ENCODE measurements around the gene PROSER3. TPM values are rescaled to one million over a fixed set of nuclear protein-coding genes. Genes with fewer than 3 reads are reported as not detected.

PROSER3 gene
- total and polyA plus RNA-seq, 2 of the 13 experiments (the other 11 are each of a cell fraction or from before 2014, with no cell fraction given) = 5.1 to 5.7 TPM

GRCh38 chr19:35783469-35784434 lies 25.8 kb downstream of the PROSER3 start (continued):
- TF ChIP-seq, protein P1, sequence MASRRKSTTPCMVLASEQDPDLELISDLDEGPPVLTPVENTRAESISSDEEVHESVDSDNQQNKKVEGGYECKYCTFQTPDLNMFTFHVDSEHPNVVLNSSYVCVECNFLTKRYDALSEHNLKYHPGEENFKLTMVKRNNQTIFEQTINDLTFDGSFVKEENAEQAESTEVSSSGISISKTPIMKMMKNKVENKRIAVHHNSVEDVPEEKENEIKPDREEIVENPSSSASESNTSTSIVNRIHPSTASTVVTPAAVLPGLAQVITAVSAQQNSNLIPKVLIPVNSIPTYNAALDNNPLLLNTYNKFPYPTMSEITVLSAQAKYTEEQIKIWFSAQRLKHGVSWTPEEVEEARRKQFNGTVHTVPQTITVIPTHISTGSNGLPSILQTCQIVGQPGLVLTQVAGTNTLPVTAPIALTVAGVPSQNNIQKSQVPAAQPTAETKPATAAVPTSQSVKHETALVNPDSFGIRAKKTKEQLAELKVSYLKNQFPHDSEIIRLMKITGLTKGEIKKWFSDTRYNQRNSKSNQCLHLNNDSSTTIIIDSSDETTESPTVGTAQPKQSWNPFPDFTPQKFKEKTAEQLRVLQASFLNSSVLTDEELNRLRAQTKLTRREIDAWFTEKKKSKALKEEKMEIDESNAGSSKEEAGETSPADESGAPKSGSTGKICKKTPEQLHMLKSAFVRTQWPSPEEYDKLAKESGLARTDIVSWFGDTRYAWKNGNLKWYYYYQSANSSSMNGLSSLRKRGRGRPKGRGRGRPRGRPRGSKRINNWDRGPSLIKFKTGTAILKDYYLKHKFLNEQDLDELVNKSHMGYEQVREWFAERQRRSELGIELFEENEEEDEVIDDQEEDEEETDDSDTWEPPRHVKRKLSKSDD (CRISPR knock-in tag; IDR thresholded peaks at IDR 0.05; ENCODE audit: low read depth) = no peak
- TF ChIP-seq ZNF460 (CRISPR knock-in tag; IDR thresholded peaks at IDR 0.05; ENCODE audit: borderline replicate concordance) = no peak
- no peak for TF ChIP-seq ZNF207 (IDR thresholded peaks at IDR 0.05; ENCODE audit: borderline replicate concordance)
- no peak for TF ChIP-seq HMGA1 (CRISPR knock-in tag; conservative IDR thresholded peaks at IDR 0.05)
- TF ChIP-seq ZBTB39 (CRISPR knock-in tag; IDR thresholded peaks at IDR 0.05) = no peak
- TF ChIP-seq GABPA (IDR thresholded peaks at IDR 0.05; ENCODE audit: low read depth, low read length) = no peak
- TF ChIP-seq GABPA (CRISPR knock-in tag; IDR thresholded peaks at IDR 0.05; ENCODE audit: low read depth) = peak; percentile 32; the same call in 1 of the 2 replicates
- no peak for TF ChIP-seq ZNF124 (CRISPR knock-in tag; IDR thresholded peaks at IDR 0.05)
- no peak for TF ChIP-seq FLYWCH1 (CRISPR knock-in tag; IDR thresholded peaks at IDR 0.05)
- TF ChIP-seq RFX3 (CRISPR knock-in tag; IDR thresholded peaks at IDR 0.05) = no peak
- TF ChIP-seq, protein P2, sequence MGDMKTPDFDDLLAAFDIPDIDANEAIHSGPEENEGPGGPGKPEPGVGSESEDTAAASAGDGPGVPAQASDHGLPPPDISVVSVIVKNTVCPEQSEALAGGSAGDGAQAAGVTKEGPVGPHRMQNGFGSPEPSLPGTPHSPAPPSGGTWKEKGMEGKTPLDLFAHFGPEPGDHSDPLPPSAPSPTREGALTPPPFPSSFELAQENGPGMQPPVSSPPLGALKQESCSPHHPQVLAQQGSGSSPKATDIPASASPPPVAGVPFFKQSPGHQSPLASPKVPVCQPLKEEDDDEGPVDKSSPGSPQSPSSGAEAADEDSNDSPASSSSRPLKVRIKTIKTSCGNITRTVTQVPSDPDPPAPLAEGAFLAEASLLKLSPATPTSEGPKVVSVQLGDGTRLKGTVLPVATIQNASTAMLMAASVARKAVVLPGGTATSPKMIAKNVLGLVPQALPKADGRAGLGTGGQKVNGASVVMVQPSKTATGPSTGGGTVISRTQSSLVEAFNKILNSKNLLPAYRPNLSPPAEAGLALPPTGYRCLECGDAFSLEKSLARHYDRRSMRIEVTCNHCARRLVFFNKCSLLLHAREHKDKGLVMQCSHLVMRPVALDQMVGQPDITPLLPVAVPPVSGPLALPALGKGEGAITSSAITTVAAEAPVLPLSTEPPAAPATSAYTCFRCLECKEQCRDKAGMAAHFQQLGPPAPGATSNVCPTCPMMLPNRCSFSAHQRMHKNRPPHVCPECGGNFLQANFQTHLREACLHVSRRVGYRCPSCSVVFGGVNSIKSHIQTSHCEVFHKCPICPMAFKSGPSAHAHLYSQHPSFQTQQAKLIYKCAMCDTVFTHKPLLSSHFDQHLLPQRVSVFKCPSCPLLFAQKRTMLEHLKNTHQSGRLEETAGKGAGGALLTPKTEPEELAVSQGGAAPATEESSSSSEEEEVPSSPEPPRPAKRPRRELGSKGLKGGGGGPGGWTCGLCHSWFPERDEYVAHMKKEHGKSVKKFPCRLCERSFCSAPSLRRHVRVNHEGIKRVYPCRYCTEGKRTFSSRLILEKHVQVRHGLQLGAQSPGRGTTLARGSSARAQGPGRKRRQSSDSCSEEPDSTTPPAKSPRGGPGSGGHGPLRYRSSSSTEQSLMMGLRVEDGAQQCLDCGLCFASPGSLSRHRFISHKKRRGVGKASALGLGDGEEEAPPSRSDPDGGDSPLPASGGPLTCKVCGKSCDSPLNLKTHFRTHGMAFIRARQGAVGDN (CRISPR knock-in tag; IDR thresholded peaks at IDR 0.05) = peak; percentile 49
- peak; percentile 61; the same call in 1 of the 2 replicates for TF ChIP-seq THAP11 (CRISPR knock-in tag; IDR thresholded peaks at IDR 0.05)
- no peak for TF ChIP-seq MAX (IDR thresholded peaks at IDR 0.05)
- TF ChIP-seq CREB1 (IDR thresholded peaks at IDR 0.05) = peak; percentile 78
- no peak for TF ChIP-seq CREB1 (CRISPR knock-in tag; IDR thresholded peaks at IDR 0.05)
- no peak for TF ChIP-seq ATAD3A (CRISPR knock-in tag; IDR thresholded peaks at IDR 0.05)
- no peak for TF ChIP-seq KLF12 (CRISPR knock-in tag; IDR thresholded peaks at IDR 0.05; ENCODE audit: borderline replicate concordance)
- TF ChIP-seq CBX1 (IDR thresholded peaks at IDR 0.05; ENCODE audit: low read depth) = no peak
- TF ChIP-seq ZNF276 (CRISPR knock-in tag; IDR thresholded peaks at IDR 0.05; ENCODE audit: low read depth) = no peak

Measured in HepG2 (cell line).